Amniotic stem cell (primary cell): ENCODE data around the gene SYNM.
"Not testable (repeated sequence)": the region's sequence is repeated elsewhere in the genome, so short reads cannot be mapped to it uniquely, and the experiment has no call there.

ENCODE experiments used
- DNase-seq: peaks from one replicate; lab custom pipeline; 2025; lab: John Stamatoyannopoulos, UW

The SYNM gene, protein sequence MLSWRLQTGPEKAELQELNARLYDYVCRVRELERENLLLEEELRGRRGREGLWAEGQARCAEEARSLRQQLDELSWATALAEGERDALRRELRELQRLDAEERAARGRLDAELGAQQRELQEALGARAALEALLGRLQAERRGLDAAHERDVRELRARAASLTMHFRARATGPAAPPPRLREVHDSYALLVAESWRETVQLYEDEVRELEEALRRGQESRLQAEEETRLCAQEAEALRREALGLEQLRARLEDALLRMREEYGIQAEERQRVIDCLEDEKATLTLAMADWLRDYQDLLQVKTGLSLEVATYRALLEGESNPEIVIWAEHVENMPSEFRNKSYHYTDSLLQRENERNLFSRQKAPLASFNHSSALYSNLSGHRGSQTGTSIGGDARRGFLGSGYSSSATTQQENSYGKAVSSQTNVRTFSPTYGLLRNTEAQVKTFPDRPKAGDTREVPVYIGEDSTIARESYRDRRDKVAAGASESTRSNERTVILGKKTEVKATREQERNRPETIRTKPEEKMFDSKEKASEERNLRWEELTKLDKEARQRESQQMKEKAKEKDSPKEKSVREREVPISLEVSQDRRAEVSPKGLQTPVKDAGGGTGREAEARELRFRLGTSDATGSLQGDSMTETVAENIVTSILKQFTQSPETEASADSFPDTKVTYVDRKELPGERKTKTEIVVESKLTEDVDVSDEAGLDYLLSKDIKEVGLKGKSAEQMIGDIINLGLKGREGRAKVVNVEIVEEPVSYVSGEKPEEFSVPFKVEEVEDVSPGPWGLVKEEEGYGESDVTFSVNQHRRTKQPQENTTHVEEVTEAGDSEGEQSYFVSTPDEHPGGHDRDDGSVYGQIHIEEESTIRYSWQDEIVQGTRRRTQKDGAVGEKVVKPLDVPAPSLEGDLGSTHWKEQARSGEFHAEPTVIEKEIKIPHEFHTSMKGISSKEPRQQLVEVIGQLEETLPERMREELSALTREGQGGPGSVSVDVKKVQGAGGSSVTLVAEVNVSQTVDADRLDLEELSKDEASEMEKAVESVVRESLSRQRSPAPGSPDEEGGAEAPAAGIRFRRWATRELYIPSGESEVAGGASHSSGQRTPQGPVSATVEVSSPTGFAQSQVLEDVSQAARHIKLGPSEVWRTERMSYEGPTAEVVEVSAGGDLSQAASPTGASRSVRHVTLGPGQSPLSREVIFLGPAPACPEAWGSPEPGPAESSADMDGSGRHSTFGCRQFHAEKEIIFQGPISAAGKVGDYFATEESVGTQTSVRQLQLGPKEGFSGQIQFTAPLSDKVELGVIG (N-terminal part only)

DNA sequence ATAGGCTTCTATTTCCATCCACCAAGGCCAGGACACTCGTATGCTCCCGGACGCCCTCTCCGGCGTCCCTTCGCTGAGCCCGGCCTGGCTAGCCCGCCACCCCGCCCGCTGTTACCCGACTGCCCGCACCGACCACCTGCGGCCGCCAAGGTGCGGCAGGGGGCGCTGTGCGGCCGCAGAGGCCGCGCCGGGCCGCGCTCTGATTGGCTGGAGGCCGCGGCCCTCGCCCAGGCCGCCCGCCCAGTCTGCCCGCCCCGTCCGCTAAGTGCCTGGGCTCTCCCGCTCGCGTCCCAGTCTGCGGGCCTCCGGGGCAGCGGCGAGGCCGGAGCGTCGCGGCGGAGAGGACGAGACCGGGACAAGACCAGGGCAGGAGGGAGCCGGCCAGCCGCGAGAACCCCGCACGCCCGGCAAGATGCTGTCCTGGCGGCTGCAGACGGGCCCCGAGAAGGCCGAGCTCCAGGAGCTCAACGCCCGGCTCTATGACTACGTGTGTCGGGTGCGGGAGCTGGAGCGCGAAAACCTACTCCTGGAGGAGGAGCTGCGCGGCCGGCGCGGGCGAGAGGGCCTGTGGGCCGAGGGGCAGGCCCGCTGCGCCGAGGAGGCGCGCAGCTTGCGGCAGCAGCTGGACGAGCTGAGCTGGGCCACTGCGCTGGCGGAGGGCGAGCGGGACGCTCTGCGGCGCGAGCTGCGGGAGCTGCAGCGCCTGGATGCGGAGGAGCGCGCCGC lies at the start of gene SYNM:
TSS of gene SYNM (plus strand) at position 293 of the 726 bp plus-strand sequence. CDS start at position 413, 120 bp downstream.
- peak; percentile 49 for DNase-seq

DNA sequence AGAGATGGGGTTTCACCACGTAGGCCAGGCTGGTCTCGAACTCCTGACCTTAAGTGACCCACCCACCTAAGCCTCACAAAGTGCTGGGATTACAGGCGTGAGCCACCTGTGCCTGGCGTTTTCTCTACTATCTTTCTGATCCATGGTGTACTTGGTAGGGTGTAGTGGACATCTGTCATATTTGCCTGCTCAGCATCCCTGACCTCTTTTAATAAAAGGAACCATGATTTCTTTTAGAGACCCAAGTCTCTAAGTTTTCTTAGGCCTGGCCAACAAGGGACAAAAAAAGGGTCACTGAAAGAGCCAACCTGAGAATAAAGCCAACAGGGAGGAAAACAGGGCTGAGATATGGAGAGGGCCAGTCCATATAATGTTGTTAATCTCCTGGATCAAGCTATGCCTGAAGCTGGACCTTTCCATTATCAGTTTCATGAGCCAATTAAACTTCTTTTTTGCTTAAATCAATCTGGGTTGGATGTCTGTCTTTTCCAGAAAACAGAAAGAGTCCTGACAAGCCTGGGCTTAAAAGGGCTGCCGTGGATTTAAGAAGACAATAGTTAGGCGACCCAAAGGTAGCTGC lies 49.2 kb upstream of the SYNM start:
- no peak for DNase-seq

GRCh38 chr15:99057020-99057419 lies 47.9 kb upstream of the SYNM start:
- no peak for DNase-seq

GRCh38 chr15:99057697-99058420 lies 47.0 kb upstream of the SYNM start:
- no peak for DNase-seq

DNA sequence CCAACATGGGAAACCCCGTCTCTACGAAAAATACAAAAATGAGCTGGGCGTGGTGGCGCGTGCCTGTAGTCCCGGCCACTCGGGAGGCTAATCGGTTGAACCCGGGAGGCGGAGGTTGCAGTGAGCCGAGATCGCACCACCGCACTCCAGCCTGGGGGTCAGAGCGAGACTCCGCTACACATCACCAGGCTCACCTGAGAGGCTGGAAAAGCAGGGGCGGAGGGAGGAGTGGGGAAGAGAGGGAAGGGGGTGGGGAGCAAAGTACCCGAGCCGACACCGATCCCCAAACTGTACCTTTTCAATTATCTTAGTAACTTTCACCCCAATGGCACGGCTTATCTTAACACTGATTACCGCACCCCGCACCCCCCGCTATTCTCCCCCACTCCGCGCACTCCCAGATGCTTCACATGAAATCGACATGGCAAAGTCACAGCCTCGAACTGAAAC lies 46.4 kb upstream of the SYNM start:
- no peak for DNase-seq

GRCh38 chr15:99059010-99059981 lies 45.6 kb upstream of the SYNM start:
- peak; percentile 76 for DNase-seq

GRCh38 chr15:99060186-99060585 lies 44.7 kb upstream of the SYNM start:
- not testable (repeated sequence) for DNase-seq

GRCh38 chr15:99062226-99062625 lies 42.7 kb upstream of the SYNM start:
- DNase-seq, result no peak

DNA sequence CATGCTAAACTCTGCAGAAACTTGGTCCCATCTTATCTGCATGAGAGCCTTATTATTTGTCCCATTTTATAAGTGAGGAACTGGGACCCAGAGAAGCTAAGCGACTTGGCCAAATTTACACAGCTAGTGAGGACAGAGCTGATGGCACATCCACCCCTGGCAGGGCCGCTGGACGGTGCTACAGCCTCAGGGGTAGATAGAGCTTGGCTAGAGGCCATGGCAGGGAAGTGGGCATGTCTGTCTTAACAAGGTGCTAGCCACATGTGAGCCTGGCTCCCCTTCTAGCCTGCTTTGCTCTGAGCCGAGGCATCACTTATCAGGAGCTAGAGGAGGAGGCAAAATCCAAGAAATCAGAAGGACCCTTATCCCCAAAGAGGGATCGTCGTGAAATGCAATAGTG lies 36.7 kb upstream of the SYNM start:
- DNase-seq, result no peak

GRCh38 chr15:99070208-99070607 lies 34.7 kb upstream of the SYNM start:
- DNase-seq, result no peak

- DNase-seq, result no peak
Observed at GRCh38 chr15:99071091-99071680, 33.7 kb upstream of the SYNM start.

- DNase-seq, result no peak
Observed at GRCh38 chr15:99073008-99073717, 31.7 kb upstream of the SYNM start.

- no peak for DNase-seq
Observed at GRCh38 chr15:99074446-99074845, 30.4 kb upstream of the SYNM start.

- DNase-seq, result not testable (repeated sequence)
Observed at GRCh38 chr15:99075059-99075652, 29.7 kb upstream of the SYNM start.

DNA sequence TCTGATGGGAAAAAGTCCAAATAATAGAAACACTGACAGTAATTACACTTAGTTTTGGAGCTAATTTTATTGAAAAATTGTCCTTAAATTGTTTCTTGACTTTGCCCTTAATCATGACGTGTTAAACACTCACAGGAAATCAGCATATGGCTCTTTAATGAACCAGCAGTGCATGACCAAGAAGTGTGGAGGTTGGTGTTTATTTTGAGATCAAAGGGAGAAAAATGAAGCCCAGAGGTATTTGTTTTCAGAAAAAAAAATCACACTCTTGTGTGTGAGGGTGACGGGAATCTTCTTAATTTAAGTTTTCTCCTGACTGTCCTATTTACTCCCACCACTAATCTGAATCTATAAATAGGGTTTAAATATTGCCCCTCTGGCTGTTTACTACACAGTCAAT lies 28.8 kb upstream of the SYNM start:
- DNase-seq, result no peak

GRCh38 chr15:99076555-99077308 lies 28.1 kb upstream of the SYNM start:
- DNase-seq, result peak; percentile 65

DNA sequence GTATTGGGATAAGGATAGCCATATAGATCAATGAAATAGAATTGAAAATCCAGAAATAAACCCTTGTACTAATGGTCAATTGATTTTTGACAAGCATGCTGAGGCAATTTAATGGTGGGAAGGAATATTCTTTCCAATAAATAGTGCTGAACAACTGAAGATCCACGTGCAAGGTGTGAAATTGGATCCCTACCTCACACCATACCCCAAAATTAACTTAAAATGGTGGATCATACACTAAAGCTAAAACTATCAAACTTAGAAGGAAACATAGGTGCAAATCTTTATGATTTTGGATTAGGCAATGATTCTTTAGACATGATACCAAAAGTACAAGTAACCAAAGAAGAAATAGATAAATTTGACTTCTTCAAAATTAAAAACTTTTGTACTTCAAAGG lies 22.1 kb upstream of the SYNM start:
- no peak for DNase-seq
